NCI-H526 (cell line): Measurements from ENCODE around the gene TUT1.
A peak's percentile ranks its signal among the peaks of the same experiment; 100 is the strongest.
"Not testable (repeated sequence)": the region's sequence is repeated elsewhere in the genome, so short reads cannot be mapped to it uniquely, and the experiment has no call there.

Source experiments
- DNase-seq, 2 experiments: peaks; one replicate each; lab custom pipeline; 2025; lab: John Stamatoyannopoulos, UW

Gene TUT1, protein sequence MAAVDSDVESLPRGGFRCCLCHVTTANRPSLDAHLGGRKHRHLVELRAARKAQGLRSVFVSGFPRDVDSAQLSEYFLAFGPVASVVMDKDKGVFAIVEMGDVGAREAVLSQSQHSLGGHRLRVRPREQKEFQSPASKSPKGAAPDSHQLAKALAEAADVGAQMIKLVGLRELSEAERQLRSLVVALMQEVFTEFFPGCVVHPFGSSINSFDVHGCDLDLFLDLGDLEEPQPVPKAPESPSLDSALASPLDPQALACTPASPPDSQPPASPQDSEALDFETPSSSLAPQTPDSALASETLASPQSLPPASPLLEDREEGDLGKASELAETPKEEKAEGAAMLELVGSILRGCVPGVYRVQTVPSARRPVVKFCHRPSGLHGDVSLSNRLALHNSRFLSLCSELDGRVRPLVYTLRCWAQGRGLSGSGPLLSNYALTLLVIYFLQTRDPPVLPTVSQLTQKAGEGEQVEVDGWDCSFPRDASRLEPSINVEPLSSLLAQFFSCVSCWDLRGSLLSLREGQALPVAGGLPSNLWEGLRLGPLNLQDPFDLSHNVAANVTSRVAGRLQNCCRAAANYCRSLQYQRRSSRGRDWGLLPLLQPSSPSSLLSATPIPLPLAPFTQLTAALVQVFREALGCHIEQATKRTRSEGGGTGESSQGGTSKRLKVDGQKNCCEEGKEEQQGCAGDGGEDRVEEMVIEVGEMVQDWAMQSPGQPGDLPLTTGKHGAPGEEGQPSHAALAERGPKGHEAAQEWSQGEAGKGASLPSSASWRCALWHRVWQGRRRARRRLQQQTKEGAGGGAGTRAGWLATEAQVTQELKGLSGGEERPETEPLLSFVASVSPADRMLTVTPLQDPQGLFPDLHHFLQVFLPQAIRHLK

DNA sequence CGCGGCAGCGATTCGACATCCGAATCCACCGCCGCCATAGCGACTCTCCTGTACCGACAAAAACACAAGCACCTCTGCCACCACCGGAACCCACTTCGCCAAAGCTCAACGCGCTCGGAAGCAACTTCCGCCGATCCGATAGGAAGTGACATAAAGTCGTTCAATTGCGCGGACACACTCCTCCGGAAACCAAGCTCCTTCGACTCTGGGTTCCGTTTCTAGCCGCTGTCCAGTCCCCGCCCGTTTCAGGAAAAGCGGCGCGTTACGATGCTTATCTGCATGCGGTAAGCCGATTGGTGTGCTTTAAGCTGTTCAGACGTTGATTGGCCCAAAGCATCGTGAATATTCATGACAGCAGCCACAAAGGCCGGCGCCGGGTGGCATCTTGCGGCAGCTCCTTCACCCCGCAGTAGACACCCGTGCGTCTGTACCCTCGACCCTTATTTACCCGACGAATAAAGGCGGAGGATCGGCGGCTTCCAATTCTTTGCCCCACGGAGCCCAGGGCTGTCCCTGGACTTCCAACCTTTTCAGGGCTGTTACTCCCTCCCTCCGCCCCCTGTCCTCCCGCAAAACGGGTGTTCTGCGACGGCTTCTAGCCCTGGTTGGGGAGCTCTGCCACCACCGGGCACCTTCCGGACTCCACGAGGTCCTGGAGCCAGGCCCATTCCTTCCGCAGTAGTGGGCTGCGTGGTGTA, at the start of gene TUT1:
TSS of gene TUT1 (minus strand) at position 76 of the 698 bp plus-strand sequence. CDS start at position 38, 38 bp downstream.
- peak; percentile 99 to 100 for DNase-seq

DNA sequence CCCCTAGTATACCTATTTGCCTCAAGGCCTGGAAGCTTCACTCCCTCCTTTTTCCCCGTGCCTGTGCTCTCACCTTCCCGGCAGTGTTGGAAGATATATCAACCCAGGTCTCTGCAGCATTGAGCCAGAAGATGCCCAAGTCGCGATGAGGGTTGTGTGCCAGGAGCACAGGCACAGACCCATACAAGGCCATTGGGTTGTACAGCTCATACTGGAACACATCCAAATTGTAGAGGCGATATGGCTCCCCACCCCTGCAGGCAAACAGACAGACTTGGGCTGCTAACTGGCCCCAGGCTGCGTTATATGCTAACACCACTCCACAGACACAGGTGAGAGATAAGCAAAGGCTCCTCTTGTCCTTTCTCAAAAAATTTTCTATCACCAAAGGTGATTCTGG, 41.2 kb upstream of the TUT1 start:
- DNase-seq = no peak

GRCh38 chr11:62627713-62628112, 36.4 kb upstream of the TUT1 start:
- no peak for DNase-seq

GRCh38 chr11:62622476-62623089, 31.3 kb upstream of the TUT1 start:
- DNase-seq = no peak

DNA sequence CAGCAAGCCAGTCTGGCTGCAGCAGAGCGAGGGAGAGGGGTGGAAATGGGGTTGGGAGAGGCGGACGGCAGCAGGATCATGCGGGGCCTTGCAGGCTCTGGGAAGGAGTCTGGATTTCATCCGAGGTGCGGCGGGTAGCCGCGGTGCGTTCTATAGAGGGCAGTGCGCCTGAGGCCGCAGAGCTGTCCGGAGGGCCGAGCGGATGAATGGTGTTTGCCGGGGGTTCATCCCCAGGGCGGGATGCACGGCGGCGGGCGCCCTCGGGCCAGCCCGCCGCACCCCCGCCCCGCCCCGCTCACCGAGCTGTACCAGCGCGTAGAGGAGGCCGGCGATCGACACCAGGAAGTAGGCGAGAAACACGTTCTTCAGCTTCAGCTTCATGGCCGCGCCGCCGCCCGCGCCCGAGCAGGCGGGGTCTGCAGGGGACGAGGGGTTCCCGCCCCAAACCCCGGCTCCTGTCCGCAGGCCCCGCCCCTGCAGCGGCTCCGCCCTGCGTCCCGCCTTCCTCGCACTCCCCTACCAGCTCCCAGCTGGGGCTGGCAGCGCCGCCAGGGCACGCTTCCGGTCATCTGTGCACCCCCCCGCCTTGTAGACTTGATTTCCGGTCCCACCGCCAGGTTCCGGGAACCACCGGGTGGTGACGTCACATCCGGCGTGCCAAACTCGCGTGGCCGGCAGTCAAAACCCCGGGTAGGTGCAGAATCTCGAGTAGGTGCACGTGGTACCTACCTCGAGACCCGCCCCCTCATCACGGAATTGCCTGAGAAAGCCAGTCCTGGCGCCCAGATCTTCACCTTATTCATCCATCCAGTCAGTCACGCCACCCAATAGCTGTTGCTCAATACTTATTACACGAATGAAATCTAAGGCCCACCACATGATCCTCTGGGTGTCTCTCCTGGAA, 30.5 kb upstream of the TUT1 start, which contains the start of gene B3GAT3:
TSS of gene B3GAT3 (minus strand) at position 420 of the 904 bp plus-strand sequence. CDS start at position 381, 39 bp downstream.
- DNase-seq = peak; percentile 97 to 99

DNA sequence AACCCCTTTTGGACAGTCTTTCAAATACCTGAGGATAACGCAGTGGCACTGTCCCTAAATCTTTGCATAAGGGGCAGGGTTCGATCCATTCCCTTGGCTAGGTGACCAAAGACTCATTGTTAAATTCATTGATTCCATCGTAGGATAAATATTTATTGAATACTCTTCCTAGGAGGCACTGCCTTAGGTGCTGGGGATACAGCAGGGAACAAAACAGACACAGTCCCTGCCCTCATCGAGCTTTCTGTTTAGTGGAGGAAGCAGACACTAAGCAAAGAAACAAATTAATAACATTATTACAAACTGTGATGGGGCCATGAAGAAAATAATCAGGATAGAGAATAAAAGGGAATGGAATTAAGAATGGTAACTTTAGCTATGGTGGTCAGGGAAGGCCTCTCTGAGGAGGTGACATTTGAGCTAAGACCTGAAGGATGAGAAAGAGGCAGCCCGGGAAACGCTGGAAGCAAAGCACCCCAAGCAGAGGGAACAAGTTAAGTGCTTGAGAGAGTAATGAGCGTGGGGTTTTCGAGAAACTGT, 29.8 kb upstream of the TUT1 start:
- no peak for DNase-seq

DNA sequence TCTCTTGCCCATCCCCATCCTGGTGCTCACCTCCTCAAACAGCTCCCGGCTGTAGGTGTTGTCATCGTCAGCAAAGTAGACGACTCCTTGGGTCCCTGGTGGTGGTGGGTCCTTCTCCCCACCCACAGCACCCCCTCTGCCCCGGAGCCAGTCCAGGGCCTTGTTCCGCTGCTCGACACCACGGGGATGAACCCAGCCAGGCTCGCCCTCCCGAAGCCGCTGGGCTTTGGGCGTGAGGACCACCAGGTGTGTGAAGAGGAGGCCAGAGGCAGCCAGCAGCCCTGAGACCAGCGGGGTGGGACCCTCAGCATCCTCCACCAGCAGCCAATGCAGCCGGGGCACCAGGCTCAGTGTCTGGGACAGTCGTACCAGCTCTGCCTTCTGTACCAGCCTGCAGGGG, 25.6 kb upstream of the TUT1 start:
- DNase-seq = not testable (repeated sequence)

- DNase-seq = no peak
Measured at GRCh38 chr11:62615521-62615920, 24.2 kb upstream of the TUT1 start.

DNA sequence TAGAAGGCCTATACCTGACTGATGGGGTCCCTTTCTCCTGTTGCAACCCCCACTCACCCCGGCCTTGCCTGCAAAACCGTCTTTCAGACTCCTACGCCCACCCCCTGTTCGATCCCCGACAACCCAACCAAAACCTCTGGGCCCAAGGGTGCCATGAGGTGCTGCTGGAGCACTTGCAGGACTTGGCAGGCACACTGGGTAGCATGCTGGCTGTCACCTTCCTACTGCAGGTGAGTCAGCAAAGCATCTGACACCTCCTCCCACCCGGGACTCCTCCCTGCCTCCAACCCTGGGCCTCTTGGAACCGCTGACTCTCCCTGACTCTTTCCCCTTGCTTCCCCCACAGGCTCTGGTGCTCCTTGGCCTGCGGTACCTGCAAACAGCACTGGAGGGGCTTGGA, 23.0 kb upstream of the TUT1 start:
- DNase-seq = no peak

GRCh38 chr11:62613291-62613778, 22.0 kb upstream of the TUT1 start:
- DNase-seq = no peak

- peak; percentile 80 to 93 for DNase-seq
Measured at GRCh38 chr11:62612366-62613290, 21.3 kb upstream of the TUT1 start, which contains the start of the genes EML3 and ROM1. Gene EML3 (minus strand): TSS chr11:62612775. CDS start chr11:62612457, 318 bp downstream. Gene ROM1 (plus strand): TSS chr11:62613257. CDS start chr11:62613282, 25 bp downstream.

DNA sequence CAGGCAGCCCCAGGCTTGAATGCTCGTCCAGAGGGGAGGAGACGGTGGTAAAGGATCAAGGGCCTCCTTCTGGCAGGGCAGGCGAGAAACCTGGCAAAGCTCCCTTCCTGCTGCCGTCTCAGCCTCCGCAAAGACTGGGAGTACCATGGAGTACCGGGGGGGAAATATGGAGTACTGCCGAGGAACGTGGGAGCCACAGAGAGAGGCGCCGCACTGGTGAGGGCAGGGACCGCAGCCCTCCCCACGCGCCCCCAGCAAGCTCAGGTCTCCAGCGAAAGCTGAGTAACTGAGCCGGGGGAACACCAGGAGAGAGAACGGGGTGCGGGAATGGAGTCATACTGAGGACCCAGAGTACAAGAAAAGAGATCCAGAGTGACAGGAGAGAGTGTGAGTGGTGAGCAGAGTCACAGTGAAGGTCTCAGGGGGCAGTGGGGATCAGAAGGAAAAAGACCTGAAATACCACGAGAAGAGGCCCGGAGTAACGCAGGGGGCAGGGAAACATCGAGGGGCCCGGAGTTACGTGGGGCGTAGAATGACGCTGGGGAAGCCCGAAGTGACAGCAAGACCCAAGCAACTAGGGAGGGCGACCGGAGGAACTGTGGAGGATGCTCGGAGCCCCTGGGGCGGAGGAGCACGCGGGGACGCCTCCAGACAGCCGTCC, 20.5 kb upstream of the TUT1 start:
- peak in 1 of 2 experiments; percentile 70 for DNase-seq

GRCh38 chr11:62610814-62611704, 19.7 kb upstream of the TUT1 start:
- peak in 1 of 2 experiments; percentile 68 for DNase-seq

DNA sequence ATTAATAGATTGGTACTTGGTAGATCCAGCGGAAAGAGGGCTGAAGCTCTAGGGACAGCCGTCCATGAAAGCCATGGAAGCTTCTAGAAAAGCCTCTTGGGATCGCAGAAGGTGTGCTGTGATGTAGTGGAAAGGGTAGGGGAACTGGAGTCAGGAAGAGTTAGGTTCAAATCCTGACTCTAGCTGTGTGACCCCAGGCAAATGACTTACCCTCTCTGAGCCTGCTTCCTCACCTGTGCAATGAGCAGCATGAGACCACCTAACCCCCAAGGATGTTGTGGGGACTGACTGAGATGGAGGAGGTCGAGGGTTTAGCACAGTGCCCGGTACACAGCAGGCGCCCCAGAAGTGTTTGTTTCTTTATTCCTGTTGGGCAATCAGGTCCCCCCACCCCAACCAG, 19.1 kb upstream of the TUT1 start:
- no peak for DNase-seq

- no peak for DNase-seq
Measured at GRCh38 chr11:62608776-62609175, 17.5 kb upstream of the TUT1 start.

DNA sequence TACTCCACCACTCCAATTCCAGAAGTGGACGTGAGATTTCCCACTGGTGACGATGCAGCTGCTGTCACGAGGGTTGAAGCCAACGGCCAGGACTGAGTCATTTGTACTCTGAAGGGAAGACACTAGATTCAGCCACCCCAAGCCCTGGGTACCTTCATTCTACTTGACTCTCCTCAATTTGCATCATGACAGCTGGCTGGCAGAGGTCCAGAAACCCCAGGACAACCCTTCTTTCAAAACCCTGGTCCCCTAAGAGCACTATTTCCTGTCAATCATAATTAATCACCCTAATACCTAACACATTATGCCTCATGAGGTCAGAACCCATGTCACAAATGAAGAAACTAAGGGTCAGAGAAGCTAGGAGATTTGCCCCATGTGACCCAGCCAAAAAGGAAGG, 16.4 kb upstream of the TUT1 start:
- DNase-seq = peak in 1 of 2 experiments; percentile 26

- no peak for DNase-seq
Measured at GRCh38 chr11:62605902-62606301, 14.6 kb upstream of the TUT1 start.
